DND-41 (cell line): Measurements from ENCODE around the gene IPO4.
A peak's percentile ranks its signal among the peaks of the same experiment; 100 is the strongest.

ENCODE experiments used
- ATAC-seq: fragments of 200-7000 bp; cut with Tn5 transposase; 3 replicates; pipeline ENCODE4 v1.9.1; 2021; ENCODE audit warnings: low read depth; ENCODE audit not compliant: insufficient read depth
- DNase-seq: peaks from one replicate; pipeline ENCODE4 v3.0.0-alpha.2; 2020
- H2AFZ ChIP-seq: 2 replicates; pipeline ENCODE4 v1.6.0; 2012; ENCODE audit warnings: low read depth, low read length
- H3K27ac ChIP-seq: 2 replicates; pipeline ENCODE4 v1.5.1; 2012; ENCODE audit warnings: low read length, inconsistent platforms
- H3K27me3 ChIP-seq: fragments of 200-600 bp; sonication (generic); 2 replicates; pipeline ENCODE4 v1.6.0; 2012; ENCODE audit warnings: low read length, mild to moderate bottlenecking, inconsistent platforms; ENCODE audit not compliant: insufficient read depth, poor library complexity
- H3K36me3 ChIP-seq: 2 replicates; pipeline ENCODE4 v1.5.1; 2012; ENCODE audit warnings: low read length, inconsistent platforms; ENCODE audit not compliant: insufficient read depth
- H3K4me1 ChIP-seq: 2 replicates; pipeline ENCODE4 v1.5.1; 2012; ENCODE audit warnings: mild to moderate bottlenecking, low read length; ENCODE audit not compliant: insufficient read depth
- H3K4me2 ChIP-seq: 2 replicates; pipeline ENCODE4 v1.6.0; 2012; ENCODE audit warnings: mild to moderate bottlenecking, moderate library complexity, low read length, inconsistent platforms; ENCODE audit not compliant: insufficient read depth
- H3K4me3 ChIP-seq, 2 experiments: fragments of 200-600 bp in 1 of 2; shearing (Covaris generic) in 1 of 2; 2 replicates each; pipeline ENCODE4 v1.5.1; 2012 to 2016; ENCODE audit warnings: inconsistent platforms in 2 of 2, low read length in 2 of 2, mild to moderate bottlenecking in 2 of 2, low read depth in 1 of 2, moderate library complexity in 1 of 2
- H3K79me2 ChIP-seq: 2 replicates; pipeline ENCODE4 v1.6.0; 2012; ENCODE audit warnings: low read length, inconsistent platforms; ENCODE audit not compliant: insufficient read depth
- H3K9ac ChIP-seq: 2 replicates; pipeline ENCODE4 v1.6.0; 2012; ENCODE audit warnings: low read depth, mild to moderate bottlenecking, inconsistent platforms, low read length, moderate library complexity
- H3K9me3 ChIP-seq: 2 replicates; pipeline ENCODE4 v1.5.1; 2012; ENCODE audit warnings: low read length, moderate library complexity, mild to moderate bottlenecking, inconsistent platforms; ENCODE audit not compliant: insufficient read depth, severe bottlenecking
- H4K20me1 ChIP-seq: 2 replicates; pipeline ENCODE4 v1.6.0; 2012; ENCODE audit warnings: low read length; ENCODE audit not compliant: insufficient read depth
- EZH2 ChIP-seq: IDR thresholded peaks from 3 replicates; pipeline ENCODE4 v1.6.1; 2012; ENCODE audit warnings: borderline replicate concordance, low read depth, mild to moderate bottlenecking, moderate library complexity, low read length, inconsistent platforms; ENCODE audit not compliant: severe bottlenecking
- TF ChIP-seq, protein P1 (sequence below): IDR thresholded peaks from 2 replicates; pipeline ENCODE4 v1.5.1; 2012; ENCODE audit warnings: borderline replicate concordance, low read length, moderate library complexity, mild to moderate bottlenecking; ENCODE audit not compliant: poor library complexity, severe bottlenecking; ENCODE audit errors: extremely low read depth

Gene IPO4

DNA sequence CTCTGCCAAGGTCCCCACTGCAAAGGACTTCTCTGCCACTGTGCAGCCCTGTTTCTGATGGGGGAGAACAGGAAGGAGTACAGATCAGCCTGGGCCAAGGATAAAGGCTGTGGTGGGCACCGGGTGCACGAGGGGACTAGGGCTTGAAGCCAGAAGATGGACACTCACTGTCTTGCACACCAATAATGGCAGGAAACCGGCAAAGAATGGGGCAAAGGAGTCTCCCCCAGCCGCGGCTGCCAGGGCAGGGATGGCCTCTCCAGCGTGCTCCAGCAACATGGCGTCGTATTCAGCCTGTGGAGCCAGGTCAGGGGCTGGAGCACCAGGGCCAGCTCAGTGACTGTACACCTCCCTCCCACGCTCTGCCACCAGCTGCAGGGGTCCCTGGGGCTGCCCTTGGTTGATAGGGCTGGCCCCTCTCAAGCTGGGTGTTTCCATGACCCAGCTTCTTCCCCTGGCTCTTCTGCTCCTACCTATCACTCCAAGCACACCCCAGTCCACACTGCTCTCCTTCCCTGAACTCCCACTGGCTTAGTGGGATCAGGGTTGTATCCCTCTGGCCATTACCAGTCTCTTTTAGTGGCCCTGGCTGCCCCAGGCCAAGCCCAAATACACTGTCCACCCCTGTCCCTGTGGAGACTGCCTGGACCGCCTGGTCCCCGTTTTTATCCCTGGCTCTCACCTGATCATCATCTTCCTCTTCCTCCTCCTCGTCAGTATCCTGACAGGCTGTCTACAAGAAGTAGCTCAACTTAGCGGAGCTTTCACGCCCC is 6.3 kb downstream of the IPO4 start:
- peaks cover 9% of the 10 kb centered on the region; the same call in 1 of the 2 replicates for H3K79me2 ChIP-seq
- H3K36me3 ChIP-seq: peaks cover 89% of the 10 kb centered on the region
- no peaks in the 10 kb centered on the region for H3K9me3 ChIP-seq
- TF ChIP-seq, protein P1, sequence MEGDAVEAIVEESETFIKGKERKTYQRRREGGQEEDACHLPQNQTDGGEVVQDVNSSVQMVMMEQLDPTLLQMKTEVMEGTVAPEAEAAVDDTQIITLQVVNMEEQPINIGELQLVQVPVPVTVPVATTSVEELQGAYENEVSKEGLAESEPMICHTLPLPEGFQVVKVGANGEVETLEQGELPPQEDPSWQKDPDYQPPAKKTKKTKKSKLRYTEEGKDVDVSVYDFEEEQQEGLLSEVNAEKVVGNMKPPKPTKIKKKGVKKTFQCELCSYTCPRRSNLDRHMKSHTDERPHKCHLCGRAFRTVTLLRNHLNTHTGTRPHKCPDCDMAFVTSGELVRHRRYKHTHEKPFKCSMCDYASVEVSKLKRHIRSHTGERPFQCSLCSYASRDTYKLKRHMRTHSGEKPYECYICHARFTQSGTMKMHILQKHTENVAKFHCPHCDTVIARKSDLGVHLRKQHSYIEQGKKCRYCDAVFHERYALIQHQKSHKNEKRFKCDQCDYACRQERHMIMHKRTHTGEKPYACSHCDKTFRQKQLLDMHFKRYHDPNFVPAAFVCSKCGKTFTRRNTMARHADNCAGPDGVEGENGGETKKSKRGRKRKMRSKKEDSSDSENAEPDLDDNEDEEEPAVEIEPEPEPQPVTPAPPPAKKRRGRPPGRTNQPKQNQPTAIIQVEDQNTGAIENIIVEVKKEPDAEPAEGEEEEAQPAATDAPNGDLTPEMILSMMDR: no peak
- no peak for TF ChIP-seq EZH2
- H3K9ac ChIP-seq: no peak overlapping the region
- H3K4me1 ChIP-seq: peaks cover 8% of the 10 kb centered on the region
- ATAC-seq: 0 out of 3 replicates have a peak, but pooled peaks have one; percentile 8
- no peak for DNase-seq
- no peaks in the 10 kb centered on the region for H3K27me3 ChIP-seq
- no peak overlapping the region for H3K4me3 ChIP-seq
- H4K20me1 ChIP-seq: peaks cover 23% of the 10 kb centered on the region; the same call in 1 of the 2 replicates
- H2AFZ ChIP-seq: no peak overlapping the region
- no peak overlapping the region for H3K27ac ChIP-seq
- no peak overlapping the region for H3K4me2 ChIP-seq

DNA sequence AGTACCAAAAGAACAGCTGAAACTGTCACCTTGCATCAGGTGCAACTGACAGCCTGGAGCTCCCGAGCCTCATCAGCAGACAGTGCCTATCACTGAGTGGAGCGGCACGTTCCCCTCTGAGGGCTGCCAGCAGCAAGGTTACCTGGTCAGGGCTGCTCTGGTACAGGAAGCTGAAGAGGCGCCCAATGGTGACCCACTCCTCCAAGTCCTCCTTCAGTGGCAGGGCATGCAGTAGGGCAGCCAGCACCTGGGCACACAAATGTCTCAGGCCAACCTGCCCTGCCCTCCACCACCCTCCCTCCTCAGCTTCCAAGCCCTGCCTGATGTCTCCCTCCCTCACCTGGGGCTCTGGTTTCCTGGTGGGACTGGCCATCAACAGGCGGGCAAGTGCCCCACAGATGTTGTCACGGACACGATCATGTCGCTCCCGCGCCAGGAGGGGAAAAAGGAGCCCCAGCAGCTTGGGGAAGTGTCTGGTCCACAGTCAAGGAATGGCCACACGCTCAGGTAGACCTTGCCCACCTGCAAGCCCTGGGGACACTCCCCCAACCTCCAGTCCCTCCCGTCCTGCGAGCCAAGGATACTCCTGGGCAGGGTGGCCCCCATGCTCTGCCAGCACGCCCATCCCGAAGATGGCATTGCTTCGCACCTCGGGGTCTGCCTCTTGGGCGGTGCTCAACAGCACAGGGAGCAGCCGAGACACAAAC is 7.1 kb downstream of the IPO4 start:
- ATAC-seq (no peak), DNase-seq (no peak)
- Histone ChIP-seq H3K4me1 (no peaks in the 10 kb centered on the region; the same call in 1 of the 2 replicates), H4K20me1 (peaks cover 15% of the 10 kb centered on the region; the same call in 1 of the 2 replicates), H2AFZ (no peak overlapping the region), H3K36me3 (peaks cover 82% of the 10 kb centered on the region), H3K27me3 (no peaks in the 10 kb centered on the region), H3K4me3 (no peak overlapping the region), H3K9ac (no peak overlapping the region), H3K4me2 (no peak overlapping the region), H3K27ac (no peak overlapping the region), H3K79me2 (peaks cover under 1% of the 10 kb centered on the region; the same call in 1 of the 2 replicates), H3K9me3 (no peaks in the 10 kb centered on the region)
- TF ChIP-seq EZH2: no peak
- TF ChIP-seq, protein P1: no peak

DNA sequence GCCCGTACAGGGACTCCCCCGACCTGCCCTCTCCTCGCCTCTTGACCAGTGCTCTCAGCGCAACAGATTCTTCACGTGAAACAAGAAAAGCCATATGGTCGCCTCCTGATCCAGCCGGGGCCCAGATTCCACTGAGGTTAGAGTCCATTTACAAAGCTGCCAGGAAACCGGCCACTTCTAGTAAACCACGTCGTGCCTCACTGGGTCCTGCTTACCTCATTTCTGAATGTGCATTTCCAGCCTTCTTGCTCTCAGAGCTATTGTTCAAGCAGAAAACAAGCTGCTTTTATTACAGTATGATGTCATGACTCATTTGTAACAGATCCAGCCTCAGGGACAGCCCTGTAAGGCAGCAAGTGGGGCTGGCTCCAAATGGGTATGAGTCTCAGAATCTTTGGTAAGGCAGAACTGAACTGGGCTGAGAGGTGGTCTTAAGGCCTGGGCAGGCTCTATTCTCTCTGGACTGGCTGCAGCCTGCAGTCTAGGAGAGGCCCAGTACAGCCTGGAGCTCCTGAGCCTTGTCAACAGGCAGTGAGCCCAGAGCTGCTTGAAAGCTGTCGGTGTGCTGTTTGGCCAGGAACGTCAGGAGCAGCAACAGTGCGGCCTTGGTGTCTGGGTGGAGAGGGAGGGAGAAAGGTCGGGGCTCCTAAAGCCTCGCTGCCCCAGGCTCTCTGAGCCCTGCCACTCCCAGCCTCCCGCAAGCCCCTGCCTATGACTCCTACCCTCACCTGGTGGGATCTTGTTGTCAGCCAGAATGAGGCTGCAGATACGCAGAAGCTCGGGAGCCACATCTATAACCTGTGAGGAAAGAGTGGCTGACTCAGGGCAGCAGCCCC is 8.4 kb downstream of the IPO4 start:
- Histone ChIP-seq H3K27ac (no peak overlapping the region), H3K27me3 (no peaks in the 10 kb centered on the region), H4K20me1 (peaks cover 14% of the 10 kb centered on the region; the same call in 1 of the 2 replicates), H3K9ac (no peak overlapping the region), H3K9me3 (no peaks in the 10 kb centered on the region), H3K4me2 (no peak overlapping the region), H3K4me1 (no peaks in the 10 kb centered on the region; the same call in 1 of the 2 replicates), H3K79me2 (no peaks in the 10 kb centered on the region), H3K4me3 (no peak overlapping the region), H2AFZ (no peak overlapping the region), H3K36me3 (peaks cover 69% of the 10 kb centered on the region)
- no peak for DNase-seq
- ATAC-seq: no peak
- TF ChIP-seq, protein P1: no peak
- TF ChIP-seq EZH2: no peak
